HCT116 (cell line): Measurements from ENCODE around the gene ACOT8. TPM values are rescaled to one million over a fixed set of nuclear protein-coding genes. Genes with fewer than 3 reads are reported as not detected.

Source experiments
- ATAC-seq: fragments of 200-7000 bp; cut with Tn5 transposase; 2 replicates; pipeline ENCODE4 v1.9.1; 2020; ENCODE audit warnings: mild to moderate bottlenecking, moderate library complexity
- BruUV-seq: library from RNA; stranded (reverse); fragments of 400-500 nt; replicated peaks from 2 replicates; lab custom pipeline; 2021; lab: Mats Ljungman, UMichigan
- CTCF ChIA-PET: fragments of 300-600 bp; sonication (Branson Sonifier 250); formaldehyde crosslinking; loops from one replicate; lab custom pipeline; 2021; ENCODE audit warnings: antibody characterized with exemption; lab: Charles Lee
- POLR2A ChIA-PET: fragments of 300-600, 350-600 bp; sonication (Branson Sonifier 250); formaldehyde crosslinking; loops from one replicate; lab custom pipeline; 2021; ENCODE audit warnings: antibody characterized with exemption; lab: Charles Lee
- RAD21 ChIA-PET, 2 experiments: fragments of 300-600 bp; sonication (Branson Sonifier 250); formaldehyde crosslinking; loops; one replicate each; lab custom pipeline; 2023; ENCODE audit warnings: low total read pairs in 2 of 2; ENCODE audit not compliant: uncharacterized antibody in 2 of 2, unreplicated experiment in 2 of 2, low non-redundant PET in 1 of 2; lab: Charles Lee
- DNase-seq: peaks from one replicate; pipeline ENCODE4 v3.0.0-alpha.2; 2010; ENCODE audit warnings: low read depth, low spot score
- H2AFZ ChIP-seq: fragments of 200-600 bp; shearing (Covaris generic), sonication (generic); 2 replicates; pipeline ENCODE4 v1.6.1; 2017; ENCODE audit warnings: low read depth, mixed run types, mixed read lengths, antibody characterized with exemption, low read length; ENCODE audit not compliant: poor library complexity, severe bottlenecking
- H3K27ac ChIP-seq: 2 replicates; pipeline ENCODE4 v1.5.1; 2012; ENCODE audit warnings: low read depth, low read length
- H3K27me3 ChIP-seq: fragments of 200-600 bp; sonication (generic); 2 replicates; pipeline ENCODE4 v1.6.1; 2016; ENCODE audit warnings: mixed run types, low read length, mixed read lengths; ENCODE audit not compliant: insufficient read depth
- H3K36me3 ChIP-seq, 2 experiments: fragments of 200-500 bp in 1 of 2; fragments of 200-600 bp in 1 of 2; sonication (Bioruptor generic) in 1 of 2; sonication (generic) in 1 of 2; 2 replicates each; pipeline versions ENCODE4 v1.5.1 to v1.6.1; 2014 to 2016; ENCODE audit warnings: low read length in 2 of 2, inconsistent platforms in 1 of 2, mixed read lengths in 1 of 2, mixed run types in 1 of 2; ENCODE audit not compliant: insufficient read depth in 2 of 2, control insufficient read depth in 1 of 2
- H3K4me1 ChIP-seq, 2 experiments: fragments of 200-600 bp in 1 of 2; sonication (generic) in 1 of 2; 2 replicates each; pipeline versions ENCODE4 v1.5.1 to v1.6.1; 2012 to 2017; ENCODE audit warnings: low read length in 2 of 2, inconsistent platforms in 1 of 2, mild to moderate bottlenecking in 1 of 2, mixed read lengths in 1 of 2, mixed run types in 1 of 2, moderate library complexity in 1 of 2; ENCODE audit not compliant: insufficient read depth in 2 of 2, control insufficient read depth in 1 of 2
- H3K4me2 ChIP-seq: fragments of 200-600 bp; sonication (generic); 2 replicates; pipeline ENCODE4 v1.6.1; 2017; ENCODE audit warnings: mixed run types, low read length, mixed read lengths
- H3K4me3 ChIP-seq, 2 experiments: fragments of 200-600 bp in 1 of 2; sonication (generic) in 1 of 2; replicated peaks in 1 of 2; 2 replicates each; pipeline ENCODE4 v1.5.1; 2011 to 2016; ENCODE audit warnings: low read length in 2 of 2, control low read depth in 1 of 2, low read depth in 1 of 2, mild to moderate bottlenecking in 1 of 2, mixed read lengths in 1 of 2, mixed run types in 1 of 2
- H3K79me2 ChIP-seq: fragments of 200-600 bp; sonication (generic); 2 replicates; pipeline ENCODE4 v1.6.1; 2017; ENCODE audit warnings: mild to moderate bottlenecking, mixed run types, low read length, moderate library complexity, mixed read lengths; ENCODE audit not compliant: insufficient read depth
- H3K9ac ChIP-seq: fragments of 200-600 bp; sonication (generic); 2 replicates; pipeline ENCODE4 v1.6.1; 2016; ENCODE audit warnings: low read length, mixed read lengths
- H3K9me2 ChIP-seq: fragments of 200-600 bp; sonication (generic), shearing (Covaris generic); 2 replicates; pipeline ENCODE4 v1.6.1; 2017; ENCODE audit warnings: mixed run types, mild to moderate bottlenecking, moderate library complexity; ENCODE audit not compliant: insufficient read depth
- H3K9me3 ChIP-seq, 2 experiments: fragments of 200-500 bp in 1 of 2; fragments of 200-600 bp in 1 of 2; sonication (Bioruptor generic) in 1 of 2; sonication (generic) in 1 of 2; 2 replicates each; pipeline ENCODE4 v1.6.1; 2014 to 2017; ENCODE audit warnings: low read length in 2 of 2, mixed read lengths in 2 of 2, inconsistent platforms in 1 of 2, low read depth in 1 of 2, mild to moderate bottlenecking in 1 of 2, mixed run types in 1 of 2, moderate library complexity in 1 of 2; ENCODE audit not compliant: control insufficient read depth in 1 of 2, insufficient read depth in 1 of 2
- H4K20me1 ChIP-seq: fragments of 200-600 bp; sonication (generic), shearing (Covaris generic); 2 replicates; pipeline ENCODE4 v1.6.1; 2017; ENCODE audit warnings: mixed run types, mild to moderate bottlenecking, moderate library complexity; ENCODE audit not compliant: insufficient read depth
- ATF3 ChIP-seq: IDR thresholded peaks from 2 replicates; pipeline ENCODE4 v1.6.1; 2012
- CBX3 ChIP-seq: IDR thresholded peaks from 2 replicates; pipeline ENCODE4 v1.6.1; 2012; ENCODE audit warnings: low read depth
- EGR1 ChIP-seq: IDR thresholded peaks from 2 replicates; pipeline ENCODE4 v1.6.1; 2012; ENCODE audit warnings: low read depth
- ELF1 ChIP-seq: IDR thresholded peaks from 2 replicates; pipeline ENCODE4 v1.6.1; 2012; ENCODE audit warnings: low read depth, borderline replicate concordance
- EZH2phosphoT487 ChIP-seq: fragments of 200-600 bp; IDR thresholded peaks from 2 replicates; pipeline ENCODE4 v1.6.1; 2018; ENCODE audit warnings: antibody characterized with exemption, borderline replicate concordance
- FOSL1 ChIP-seq: IDR thresholded peaks from 2 replicates; pipeline ENCODE4 v1.6.1; 2012; ENCODE audit warnings: low read depth
- JUND ChIP-seq: IDR thresholded peaks from 2 replicates; pipeline ENCODE4 v1.6.1; 2012
- MAX ChIP-seq: IDR thresholded peaks from 2 replicates; pipeline ENCODE4 v1.6.1; 2012
- POLR2AphosphoS5 ChIP-seq: IDR thresholded peaks from 2 replicates; pipeline ENCODE4 v1.6.1; 2011; ENCODE audit warnings: mild to moderate bottlenecking, low read depth, low read length, moderate library complexity
- RAD21 ChIP-seq: IDR thresholded peaks from 2 replicates; pipeline ENCODE4 v1.6.1; 2012; ENCODE audit warnings: low read depth, mild to moderate bottlenecking
- REST ChIP-seq: IDR thresholded peaks from 2 replicates; pipeline ENCODE4 v1.6.1; 2012; ENCODE audit warnings: low read depth
- SP1 ChIP-seq: IDR thresholded peaks from 2 replicates; pipeline ENCODE4 v1.6.1; 2012; ENCODE audit warnings: low read depth
- ZNF274 ChIP-seq: fragments of 200-500 bp; sonication (Bioruptor generic); IDR thresholded peaks from 2 replicates; pipeline ENCODE4 v1.6.1; 2014; ENCODE audit warnings: mild to moderate bottlenecking, low read depth, low read length, inconsistent platforms
- intact Hi-C: fragments of 100-400 bp; cut with micrococcal nuclease; formaldehyde crosslinking; loops from 2 replicates; pipeline ENCODE4 v1.10.0; 2022
- total RNA-seq: library from RNA; stranded (reverse); gene quantifications from one replicate; pipeline ENCODE4 v1.2.1, GENCODE V29; 2021; ENCODE audit not compliant: unreplicated experiment

Gene ACOT8
- total RNA-seq, 1 experiment from 2014 or later = 12.2 TPM

GRCh38 chr20:45880988-45881788 is 24.0 kb upstream of the ACOT8 start, which contains the start of gene ZSWIM1 (continued):
- TF ChIP-seq ZNF274 (no peak), EGR1 (no peak), MAX (no peak), RAD21 (no peak)

- H3K79me2 ChIP-seq = peaks cover 16% of the 10 kb centered on the region
- no peaks in the 10 kb centered on the region for H3K27me3 ChIP-seq
- peaks cover 3 to 10% of the 10 kb centered on the region in 2 experiments; a peak in 1 of 4 replicates for H3K36me3 ChIP-seq
- no peaks in the 10 kb centered on the region for H3K9me3 ChIP-seq
- ATAC-seq = no peak
- H3K4me3 ChIP-seq = no peak overlapping the region
- no peaks in the 10 kb centered on the region for H4K20me1 ChIP-seq
- H3K9ac ChIP-seq = no peak overlapping the region
- 0 out of 4 replicates have a peak, but pooled peaks cover 0 to 8% of the 10 kb centered on the region in 2 experiments for H3K4me1 ChIP-seq
- no peak overlapping the region for H3K27ac ChIP-seq
- intact Hi-C loops = no loop called here
- RAD21 ChIA-PET = no interaction called here
- H3K9me2 ChIP-seq = no peaks in the 10 kb centered on the region
- TF ChIP-seq RAD21 = no peak
- no peak for TF ChIP-seq POLR2AphosphoS5
- TF ChIP-seq ELF1 = no peak
- TF ChIP-seq SP1 = no peak
- no peak for TF ChIP-seq ATF3
- no peak for TF ChIP-seq FOSL1
- TF ChIP-seq EZH2phosphoT487 = no peak
- TF ChIP-seq EGR1 = no peak
- TF ChIP-seq CBX3 = no peak
- TF ChIP-seq ZNF274 = no peak
- TF ChIP-seq REST = no peak
- no peak for TF ChIP-seq JUND
- CTCF ChIA-PET = no interaction called here
- DNase-seq = no peak
- no peak overlapping the region for H2AFZ ChIP-seq
- no peak overlapping the region for H3K4me2 ChIP-seq
- no TSS peak for BruUV-seq
- POLR2A ChIA-PET = no interaction called here
Measured at GRCh38 chr20:45878076-45878761, 21.0 kb upstream of the ACOT8 start.
